Renal cortical epithelial cell (primary cell): ENCODE results near the gene RNF123. TPM values are rescaled to one million over a fixed set of nuclear protein-coding genes. Genes with fewer than 3 reads are reported as not detected.
A peak's percentile ranks its signal among the peaks of the same experiment; 100 is the strongest.

Source experiments
- DNase-seq: peaks from one replicate; pipeline ENCODE4 v3.0.0-alpha.2; 2011; ENCODE audit warnings: low read depth
- total RNA-seq: library from RNA; depleted of rRNA; stranded (reverse); fragments of >200 nt; gene quantifications from 2 replicates; pipeline ENCODE4 v1.2.3, GENCODE V29; 2014

Gene RNF123
- total RNA-seq, 1 donor from 2014 or later = 36.9 TPM

- peak; percentile 77 for DNase-seq
Measured at GRCh38 chr3:49719214-49719884, 30.0 kb downstream of the RNF123 start, which contains the start of gene AMIGO3. Gene AMIGO3 (minus strand): TSS chr3:49719684. CDS start chr3:49719465, 219 bp downstream.

- DNase-seq = no peak
Measured at GRCh38 chr3:49720855-49721595, 31.7 kb downstream of the RNF123 start.

GRCh38 chr3:49721596-49721895, 32.2 kb downstream of the RNF123 start:
- DNase-seq = no peak

GRCh38 chr3:49721896-49722781, 32.8 kb downstream of the RNF123 start:
- no peak for DNase-seq

GRCh38 chr3:49722896-49723295, 33.5 kb downstream of the RNF123 start:
- DNase-seq = no peak

- DNase-seq = peak; percentile 34
Measured at GRCh38 chr3:49723296-49723627, 33.9 kb downstream of the RNF123 start.

GRCh38 chr3:49723628-49724551, 34.5 kb downstream of the RNF123 start, which contains the start of gene GMPPB:
Gene GMPPB (minus strand): TSS chr3:49723951. CDS start chr3:49723726, 225 bp downstream.
- DNase-seq = peak; percentile 91

GRCh38 chr3:49724586-49724985, 35.2 kb downstream of the RNF123 start:
- DNase-seq = peak; percentile 14

- DNase-seq = no peak
Measured at GRCh38 chr3:49725906-49726681, 36.7 kb downstream of the RNF123 start.

GRCh38 chr3:49727154-49727923, 38.0 kb downstream of the RNF123 start:
- DNase-seq = no peak

GRCh38 chr3:49727924-49728361, 38.6 kb downstream of the RNF123 start:
- DNase-seq = no peak

GRCh38 chr3:49729966-49730609, 40.7 kb downstream of the RNF123 start:
- no peak for DNase-seq

- no peak for DNase-seq
Measured at GRCh38 chr3:49732597-49732996, 43.2 kb downstream of the RNF123 start.

- peak; percentile 23 for DNase-seq
Measured at GRCh38 chr3:49733551-49733950, 44.2 kb downstream of the RNF123 start.

- DNase-seq = no peak
Measured at GRCh38 chr3:49734752-49735151, 45.4 kb downstream of the RNF123 start.

GRCh38 chr3:49738067-49738713, 48.8 kb downstream of the RNF123 start:
- no peak for DNase-seq

- no peak for DNase-seq
Measured at GRCh38 chr3:49740427-49740826, 51.1 kb downstream of the RNF123 start.

- peak; percentile 86 for DNase-seq
Measured at GRCh38 chr3:49745986-49746385, 56.6 kb downstream of the RNF123 start.
